ENCODE results near the gene C1QTNF5.

Gene C1QTNF5

DNA sequence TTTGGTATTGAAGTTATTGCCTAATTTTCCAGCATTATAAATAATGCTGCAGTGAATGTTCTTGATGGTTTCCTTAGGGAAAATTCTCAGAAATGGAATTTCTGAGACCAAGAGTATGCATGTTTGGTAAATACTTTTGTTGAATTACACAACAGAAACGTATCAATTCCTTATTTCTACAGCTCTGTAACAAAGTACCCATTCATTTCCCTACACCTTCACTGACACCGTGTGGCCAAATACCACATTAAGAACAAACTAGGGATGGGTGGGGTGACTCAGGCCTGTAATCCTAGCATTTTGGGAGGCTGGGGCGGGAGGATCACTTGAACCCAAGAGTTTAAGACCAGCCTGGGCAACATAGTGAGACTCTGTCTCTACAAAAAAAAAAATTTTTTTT lies 45.5 kb downstream of the C1QTNF5 start:
- no peak for DNase-seq (ENCODE audit: low spot score)

DNA sequence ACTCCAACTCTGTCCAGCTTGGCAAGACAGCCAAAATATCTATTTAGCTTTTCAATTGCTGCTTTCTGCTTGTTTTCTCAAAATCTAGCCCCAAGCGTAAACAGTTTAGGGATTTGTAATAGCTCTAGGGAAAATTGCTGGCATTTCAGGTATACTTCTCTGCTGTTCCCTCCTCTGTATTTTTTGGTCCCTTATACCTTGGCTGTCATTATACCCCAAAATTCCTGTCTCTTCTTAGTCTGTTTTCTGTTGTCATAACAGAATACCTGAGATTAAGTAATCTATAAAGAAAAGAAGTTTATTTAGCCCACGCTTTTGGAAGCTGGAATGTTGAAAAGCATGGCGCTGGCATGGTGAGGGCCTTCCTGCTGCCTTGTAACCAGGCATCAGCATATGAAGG lies 47.2 kb downstream of the C1QTNF5 start:
- no peak for DNase-seq (ENCODE audit: low spot score)

DNA sequence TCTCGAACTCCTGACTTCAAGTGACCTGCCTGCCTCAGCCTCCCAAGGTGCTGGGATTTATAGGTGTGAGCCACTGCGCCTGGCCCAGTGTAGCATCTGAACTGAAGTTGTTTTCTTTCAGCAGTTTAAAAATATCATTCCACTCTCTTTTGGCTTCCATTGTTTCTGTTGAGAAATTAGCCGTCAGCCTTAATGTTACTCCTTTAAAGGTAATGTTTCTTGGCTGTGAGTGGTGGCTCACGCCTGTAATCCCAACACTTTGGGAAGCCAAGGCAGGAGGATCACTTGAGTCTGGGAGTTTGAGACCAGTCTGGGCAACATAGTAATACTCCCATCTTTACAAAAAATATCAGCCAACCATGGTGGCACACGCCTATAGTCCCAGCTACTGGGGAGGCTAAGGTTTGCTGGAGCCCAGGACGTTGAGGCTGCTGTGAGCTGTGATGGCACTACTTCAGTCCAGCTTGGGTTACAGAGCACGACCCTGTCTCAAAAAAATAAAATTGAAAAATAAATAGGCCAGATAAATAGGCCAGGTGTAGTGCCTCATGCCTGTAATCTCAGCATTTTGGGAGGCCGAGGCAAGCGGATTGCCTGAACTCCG lies 49.7 kb downstream of the C1QTNF5 start:
- no peak for DNase-seq (ENCODE audit: low spot score)

Data from CD4-positive, alpha-beta T cell treated with Interleukin-6 at 100 ng/mL for 8 hours (primary cell).